ENCODE measurements around the gene CD300C.

Gene CD300C

GRCh38 chr17:74514632-74515334 lies 31.1 kb downstream of the CD300C start (continued):
- TF ChIP-seq PRDM10 (tag by site-specific recombination; IDR thresholded peaks at IDR 0.05) (no peak), ZNF391 (tag by site-specific recombination; IDR thresholded peaks at IDR 0.05; ENCODE audit: borderline replicate concordance, low read depth) (peak; percentile 89), ZNF501 (tag by site-specific recombination; IDR thresholded peaks at IDR 0.05) (0 out of 2 replicates have a peak, but pooled peaks have one; percentile 35), ZBTB10 (tag by site-specific recombination; IDR thresholded peaks at IDR 0.05) (peak; percentile 34; the same call in 1 of the 2 replicates), ZNF214 (tag by site-specific recombination; IDR thresholded peaks at IDR 0.05; ENCODE audit: borderline replicate concordance) (no peak), ZNF660 (tag by site-specific recombination; IDR thresholded peaks at IDR 0.05) (no peak), ZNF670 (tag by site-specific recombination; IDR thresholded peaks at IDR 0.05; ENCODE audit: low read depth) (peak; percentile 60; the same call in 1 of the 2 replicates), ZNF138 (tag by site-specific recombination; IDR thresholded peaks at IDR 0.05; ENCODE audit: borderline replicate concordance) (no peak), ZNF704 (tag by site-specific recombination; IDR thresholded peaks at IDR 0.05) (no peak), ZBTB44 (tag by site-specific recombination; IDR thresholded peaks at IDR 0.05) (no peak), ZNF202 (tag by site-specific recombination; IDR thresholded peaks at IDR 0.05; ENCODE audit: borderline replicate concordance) (0 out of 2 replicates have a peak, but pooled peaks have one; percentile 23), ZNF26 (tag by site-specific recombination; IDR thresholded peaks at IDR 0.05) (peak; percentile 63), GLI2 (tag by site-specific recombination; IDR thresholded peaks at IDR 0.05; ENCODE audit: borderline replicate concordance, low read depth) (no peak), ZNF169 (tag by site-specific recombination; IDR thresholded peaks at IDR 0.05) (peak; percentile 79), ZNF629 (tag by site-specific recombination; IDR thresholded peaks at IDR 0.05) (peak; percentile 62), PRDM4 (tag by site-specific recombination; IDR thresholded peaks at IDR 0.05) (no peak), ZNF274 (IDR thresholded peaks at IDR 0.05; ENCODE audit: low read length) (no peak), ZNF274 (tag by site-specific recombination; IDR thresholded peaks at IDR 0.05; ENCODE audit: borderline replicate concordance) (no peak), ZXDB (tag by site-specific recombination; IDR thresholded peaks at IDR 0.05) (peak; percentile 21; the same call in 1 of the 2 replicates), OVOL3 (tag by site-specific recombination; IDR thresholded peaks at IDR 0.05) (no peak; the same call in 1 of the 2 replicates), ZNF18 (tag by site-specific recombination; IDR thresholded peaks at IDR 0.05) (no peak), ZBTB1 (tag by site-specific recombination; IDR thresholded peaks at IDR 0.05) (no peak), ZNF548 (tag by site-specific recombination; IDR thresholded peaks at IDR 0.05) (0 out of 2 replicates have a peak, but pooled peaks have one; percentile 5), GLIS2 (tag by site-specific recombination; IDR thresholded peaks at IDR 0.05) (no peak; the same call in 1 of the 2 replicates)
